Uterus (tissue), 4 donors: Measurements from ENCODE around the gene CHST4. TPM values are rescaled to one million over a fixed set of nuclear protein-coding genes. Genes with fewer than 3 reads are reported as not detected.
A peak's percentile ranks its signal among the peaks of the same experiment; 100 is the strongest.
"Not testable (repeated sequence)": the region's sequence is repeated elsewhere in the genome, so short reads cannot be mapped to it uniquely, and the experiment has no call there.

Experiments used
- DNase-seq, 2 donors: peaks; one replicate each; pipeline ENCODE4 v3.0.0-alpha.2; 2019 to 2020
- H3K27ac ChIP-seq, 2 donors: fragments of 200-600 bp; sonication (generic); 1 replicate in 1 of 2; 2 replicates in 1 of 2; pipeline ENCODE4 v1.5.1; 2016 to 2018
- H3K27me3 ChIP-seq, 2 donors: fragments of 200-600 bp; sonication (generic); one replicate each; pipeline ENCODE4 v1.5.1; 2018 to 2019; ENCODE audit warnings: control low read depth in 1 of 2
- H3K36me3 ChIP-seq, 2 donors: fragments of 200-600 bp; sonication (generic); one replicate each; pipeline ENCODE4 v1.5.1; 2019; ENCODE audit warnings: control low read depth in 1 of 2
- H3K4me1 ChIP-seq, 2 donors: fragments of 200-600 bp; sonication (generic); one replicate each; pipeline ENCODE4 v1.5.1; 2018 to 2019; ENCODE audit warnings: control low read depth in 1 of 2
- H3K4me3 ChIP-seq, 2 donors: fragments of 200-600 bp; sonication (generic); 1 replicate in 1 of 2; 2 replicates in 1 of 2; pipeline ENCODE4 v1.5.1; 2018 to 2019; ENCODE audit warnings: mild to moderate bottlenecking in 1 of 2
- H3K9me3 ChIP-seq, 2 donors: fragments of 200-600 bp; sonication (generic); one replicate each; pipeline ENCODE4 v1.5.1; 2019; ENCODE audit warnings: control low read depth in 1 of 2
- POLR2A ChIP-seq, 2 donors: fragments of 450-650 bp; IDR thresholded peaks; one replicate each; pipeline ENCODE4 v1.6.1; 2016; ENCODE audit warnings: antibody characterized with exemption in 2 of 2, mild to moderate bottlenecking in 1 of 2, moderate library complexity in 1 of 2
- intact Hi-C: fragments of 100-400 bp; cut with DNase I; formaldehyde crosslinking; loops from one replicate; pipeline ENCODE4 v1.15.1; 2023; ENCODE audit warnings: low total_unique reads
- total RNA-seq, 4 donors: library from RNA; depleted of rRNA in 3 of 4; stranded (reverse); fragments of >200 nt in 3 of 4; gene quantifications; one replicate each; pipeline versions ENCODE4 v1.1.0 to v1.2.4, GENCODE V29; 2014 to 2023
- TF ChIP-seq, protein P1 (sequence below), 4 experiments: fragments of 200-600 bp in 2 of 4; fragments of 450-650 bp in 2 of 4; sonication (generic) in 2 of 4; IDR thresholded peaks; one replicate each; pipeline ENCODE4 v1.5.1; 2016 to 2019; ENCODE audit warnings: antibody characterized with exemption in 4 of 4, mild to moderate bottlenecking in 2 of 4, moderate library complexity in 1 of 4
- donor health status: DM: yes; HTN: yes; CAD: no.

Gene CHST4
- total RNA-seq, 4 donors from 2014 or later = 6.4 TPM; not detected in 3

DNA sequence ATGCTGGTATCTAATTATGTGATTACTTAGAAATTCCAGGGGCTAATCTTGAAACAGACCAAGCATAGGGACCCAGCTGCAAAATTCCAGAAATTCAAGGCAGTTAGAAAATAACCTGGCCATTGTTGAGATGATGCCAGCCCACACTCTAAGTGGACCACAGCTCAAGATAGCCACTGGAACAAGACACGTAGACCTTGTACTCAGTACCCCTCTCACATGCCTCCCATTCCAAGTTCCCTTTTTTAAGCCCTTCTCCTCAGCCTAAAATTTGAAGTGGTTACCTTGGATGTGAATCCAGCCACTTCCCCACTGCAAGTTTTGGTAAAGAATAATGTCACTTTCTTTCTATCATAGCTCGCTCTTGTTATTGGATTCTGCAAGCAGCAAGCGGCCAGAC lies 33.0 kb upstream of the CHST4 start:
- no peak for DNase-seq
- intact Hi-C loops = no loop called here

GRCh38 chr16:71498031-71498430 lies 28.2 kb upstream of the CHST4 start:
- no peaks in the 10 kb centered on the region for H3K36me3 ChIP-seq
- no peaks in the 10 kb centered on the region for H3K9me3 ChIP-seq
- TF ChIP-seq, protein P1, sequence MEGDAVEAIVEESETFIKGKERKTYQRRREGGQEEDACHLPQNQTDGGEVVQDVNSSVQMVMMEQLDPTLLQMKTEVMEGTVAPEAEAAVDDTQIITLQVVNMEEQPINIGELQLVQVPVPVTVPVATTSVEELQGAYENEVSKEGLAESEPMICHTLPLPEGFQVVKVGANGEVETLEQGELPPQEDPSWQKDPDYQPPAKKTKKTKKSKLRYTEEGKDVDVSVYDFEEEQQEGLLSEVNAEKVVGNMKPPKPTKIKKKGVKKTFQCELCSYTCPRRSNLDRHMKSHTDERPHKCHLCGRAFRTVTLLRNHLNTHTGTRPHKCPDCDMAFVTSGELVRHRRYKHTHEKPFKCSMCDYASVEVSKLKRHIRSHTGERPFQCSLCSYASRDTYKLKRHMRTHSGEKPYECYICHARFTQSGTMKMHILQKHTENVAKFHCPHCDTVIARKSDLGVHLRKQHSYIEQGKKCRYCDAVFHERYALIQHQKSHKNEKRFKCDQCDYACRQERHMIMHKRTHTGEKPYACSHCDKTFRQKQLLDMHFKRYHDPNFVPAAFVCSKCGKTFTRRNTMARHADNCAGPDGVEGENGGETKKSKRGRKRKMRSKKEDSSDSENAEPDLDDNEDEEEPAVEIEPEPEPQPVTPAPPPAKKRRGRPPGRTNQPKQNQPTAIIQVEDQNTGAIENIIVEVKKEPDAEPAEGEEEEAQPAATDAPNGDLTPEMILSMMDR (IDR thresholded peaks at IDR 0.05) = no peak
- TF ChIP-seq POLR2A (IDR thresholded peaks at IDR 0.05) = no peak
- intact Hi-C loops = no loop called here
- H3K4me1 ChIP-seq = no peaks in the 10 kb centered on the region
- H3K4me3 ChIP-seq = no peak overlapping the region
- no peak overlapping the region for H3K27ac ChIP-seq
- DNase-seq = no peak
- no peaks in the 10 kb centered on the region for H3K27me3 ChIP-seq

More for the DNA sequence above, 33.0 kb upstream of the CHST4 start:
- no peaks in the 10 kb centered on the region for H3K36me3 ChIP-seq
- no peak overlapping the region for H3K4me3 ChIP-seq
- H3K27ac ChIP-seq = no peak overlapping the region
- no peaks in the 10 kb centered on the region for H3K9me3 ChIP-seq
- TF ChIP-seq, protein P1 (IDR thresholded peaks at IDR 0.05) = no peak
- no peak for TF ChIP-seq POLR2A (IDR thresholded peaks at IDR 0.05)
- no peaks in the 10 kb centered on the region for H3K27me3 ChIP-seq
- no peaks in the 10 kb centered on the region for H3K4me1 ChIP-seq

DNA sequence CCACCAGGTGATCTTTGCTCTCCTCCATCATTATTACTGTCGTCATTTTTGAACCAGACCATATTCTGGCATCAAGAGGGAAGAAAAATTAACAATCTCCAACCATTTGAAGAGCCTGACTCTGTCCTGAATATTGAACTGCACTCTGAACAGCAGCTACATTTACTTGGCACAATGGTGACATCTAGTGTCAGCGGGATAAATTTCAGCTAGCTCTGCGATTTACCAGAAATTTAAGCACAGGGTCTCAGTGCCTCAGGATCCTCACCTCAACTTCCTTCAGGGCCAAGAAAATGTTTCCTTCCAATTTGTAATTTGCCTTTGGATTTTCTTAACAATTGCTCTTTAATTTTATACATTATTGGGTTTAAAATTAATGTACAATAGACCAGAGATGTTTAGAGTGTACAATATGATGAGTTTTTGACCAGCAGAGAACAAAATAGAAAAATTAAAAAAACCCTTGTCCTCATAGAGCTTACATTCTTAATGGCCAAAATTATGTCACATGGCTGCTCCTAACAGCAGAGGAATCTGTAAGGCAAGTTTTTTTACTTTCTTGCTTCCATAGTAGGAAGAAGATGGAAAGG lies 26.4 kb upstream of the CHST4 start:
- DNase-seq = no peak
- Histone ChIP-seq H3K36me3 (no peaks in the 10 kb centered on the region), H3K4me3 (no peak overlapping the region), H3K27ac (no peak overlapping the region), H3K4me1 (no peaks in the 10 kb centered on the region), H3K27me3 (no peaks in the 10 kb centered on the region), H3K9me3 (no peaks in the 10 kb centered on the region)
- intact Hi-C loops = loop anchor here (5.0 kb wide), 1 partner anchor 88 kb away; no protein-coding TSS in a partner anchor
- no peak for TF ChIP-seq POLR2A (IDR thresholded peaks at IDR 0.05)
- TF ChIP-seq, protein P1 (IDR thresholded peaks at IDR 0.05) = peak; percentile 32 to 66 (median 59)

- H3K9me3 ChIP-seq = no peaks in the 10 kb centered on the region
- no peak overlapping the region for H3K4me3 ChIP-seq
- H3K27me3 ChIP-seq = no peaks in the 10 kb centered on the region
- intact Hi-C loops = loop anchor here (5.0 kb wide), 1 partner anchor 89 kb away; no protein-coding TSS in a partner anchor
- no peak for DNase-seq
- H3K4me1 ChIP-seq = no peaks in the 10 kb centered on the region
- no peak for TF ChIP-seq POLR2A (IDR thresholded peaks at IDR 0.05)
- TF ChIP-seq, protein P1 (IDR thresholded peaks at IDR 0.05) = no peak
- no peak overlapping the region for H3K27ac ChIP-seq
- no peaks in the 10 kb centered on the region for H3K36me3 ChIP-seq
Measured at GRCh38 chr16:71500964-71501363, 25.3 kb upstream of the CHST4 start.

DNA sequence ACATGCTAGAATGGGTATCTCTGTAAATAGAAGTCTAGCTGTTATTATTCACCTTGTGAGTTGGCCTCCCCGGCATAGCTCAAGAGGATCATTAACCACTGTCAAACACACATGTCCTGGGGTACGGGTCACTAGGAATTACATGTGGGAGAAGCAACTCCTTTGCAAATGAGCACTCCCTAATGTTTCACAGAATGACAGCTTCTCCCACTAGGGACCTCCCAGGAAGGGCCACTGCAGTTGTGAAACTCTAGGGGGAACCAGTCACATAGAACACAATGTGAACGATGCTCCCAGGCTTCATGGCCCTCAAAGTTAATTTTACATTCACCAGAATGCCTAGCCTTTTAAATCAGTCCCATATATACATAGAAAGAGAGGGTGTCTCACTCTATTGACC lies 24.7 kb upstream of the CHST4 start:
- Histone ChIP-seq H3K4me3 (no peak overlapping the region), H3K9me3 (no peaks in the 10 kb centered on the region), H3K27ac (no peak overlapping the region), H3K4me1 (no peaks in the 10 kb centered on the region), H3K36me3 (no peaks in the 10 kb centered on the region), H3K27me3 (no peaks in the 10 kb centered on the region)
- TF ChIP-seq, protein P1 (IDR thresholded peaks at IDR 0.05) = no peak
- no peak for TF ChIP-seq POLR2A (IDR thresholded peaks at IDR 0.05)
- DNase-seq = no peak
- intact Hi-C loops = loop anchor here (5.0 kb wide), 1 partner anchor 89 kb away; no protein-coding TSS in a partner anchor

GRCh38 chr16:71504051-71504450 lies 22.2 kb upstream of the CHST4 start:
- H3K4me1 ChIP-seq, H3K4me3 ChIP-seq, H3K36me3 ChIP-seq, H3K9me3 ChIP-seq, H3K27ac ChIP-seq, DNase-seq, H3K27me3 ChIP-seq: not testable (repeated sequence)
- intact Hi-C loops = loop anchor here (5.0 kb wide), 1 partner anchor 92 kb away; no protein-coding TSS in a partner anchor
